Measurements from ENCODE around the gene RNF214.
"Not testable (repeated sequence)": the region's sequence is repeated elsewhere in the genome, so short reads cannot be mapped to it uniquely, and the experiment has no call there.

The RNF214 gene

GRCh38 chr11:117198613-117199012, 33.9 kb upstream of the RNF214 start:
- no peak for DNase-seq

DNA sequence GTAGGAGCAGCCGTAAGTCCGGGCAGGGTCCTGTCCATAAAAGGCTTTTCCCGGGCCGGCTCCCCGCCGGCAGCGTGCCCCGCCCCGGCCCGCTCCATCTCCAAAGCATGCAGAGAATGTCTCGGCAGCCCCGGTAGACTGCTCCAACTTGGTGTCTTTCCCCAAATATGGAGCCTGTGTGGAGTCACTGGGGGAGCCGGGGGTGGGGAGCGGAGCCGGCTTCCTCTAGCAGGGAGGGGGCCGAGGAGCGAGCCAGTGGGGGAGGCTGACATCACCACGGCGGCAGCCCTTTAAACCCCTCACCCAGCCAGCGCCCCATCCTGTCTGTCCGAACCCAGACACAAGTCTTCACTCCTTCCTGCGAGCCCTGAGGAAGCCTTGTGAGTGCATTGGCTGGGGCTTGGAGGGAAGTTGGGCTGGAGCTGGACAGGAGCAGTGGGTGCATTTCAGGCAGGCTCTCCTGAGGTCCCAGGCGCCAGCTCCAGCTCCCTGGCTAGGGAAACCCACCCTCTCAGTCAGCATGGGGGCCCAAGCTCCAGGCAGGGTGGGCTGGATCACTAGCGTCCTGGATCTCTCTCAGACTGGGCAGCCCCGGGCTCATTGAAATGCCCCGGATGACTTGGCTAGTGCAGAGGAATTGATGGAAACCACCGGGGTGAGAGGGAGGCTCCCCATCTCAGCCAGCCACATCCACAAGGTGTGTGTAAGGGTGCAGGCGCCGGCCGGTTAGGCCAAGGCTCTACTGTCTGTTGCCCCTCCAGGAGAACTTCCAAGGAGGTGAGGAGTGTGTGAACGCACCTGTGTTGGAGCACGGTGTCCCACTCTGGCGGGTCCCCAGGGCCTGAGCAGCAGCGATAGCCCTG, 33.2 kb upstream of the RNF214 start, which contains the start of gene TAGLN:
Gene TAGLN (plus strand): TSS at position 318 of the 863 bp plus-strand sequence. CDS start 3,644 bp downstream, outside the sequence.
- no peak for DNase-seq

DNA sequence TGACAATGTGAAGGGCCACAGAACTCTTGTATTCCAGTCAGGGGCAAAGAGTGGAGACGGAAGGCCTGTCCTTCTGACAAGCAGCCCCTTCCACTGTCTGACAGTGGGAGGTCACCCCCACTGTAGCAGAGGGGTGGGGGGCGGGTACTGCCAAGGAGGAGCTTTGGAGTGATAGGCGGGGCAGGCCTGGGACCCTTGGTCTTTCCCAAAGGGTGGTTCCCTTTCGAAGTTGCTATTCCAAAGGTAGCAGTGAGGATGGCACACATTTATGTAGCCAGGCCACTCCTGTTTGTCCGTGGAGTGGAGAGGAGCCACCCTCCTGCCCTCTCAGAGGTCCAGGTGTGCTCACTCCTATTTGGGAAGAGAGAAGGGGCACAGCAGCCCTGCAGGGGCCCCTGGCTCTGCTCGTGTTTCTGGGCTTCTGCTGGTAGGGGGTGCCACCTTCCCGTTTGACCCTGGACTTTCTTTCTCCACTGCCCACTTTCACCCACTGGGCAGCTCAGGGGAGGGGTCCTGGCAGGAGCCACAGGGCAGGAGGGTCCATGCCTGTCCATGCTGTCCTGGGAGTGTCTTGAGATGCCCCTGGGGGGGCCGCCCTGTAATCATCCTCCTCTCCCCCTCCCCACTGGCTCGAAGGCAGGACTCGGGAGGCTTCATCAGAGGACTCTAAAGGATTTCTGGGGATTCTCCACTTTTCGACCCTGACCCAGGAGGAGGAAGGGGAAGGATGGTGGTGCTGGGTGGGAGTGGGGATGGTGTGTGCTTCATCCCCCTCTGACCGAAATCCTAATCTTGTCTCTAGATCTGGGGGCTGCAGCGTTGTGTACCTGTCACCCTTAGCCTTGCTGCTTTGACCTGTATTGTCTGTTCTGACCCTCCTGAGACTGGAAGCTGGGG, 32.3 kb upstream of the RNF214 start:
- no peak for DNase-seq

GRCh38 chr11:117200813-117201657, 31.4 kb upstream of the RNF214 start:
- DNase-seq, result no peak

- DNase-seq, result no peak
These were observed 30.7 kb upstream of the RNF214 start for GRCh38 chr11:117201658-117202305.

- no peak for DNase-seq
These were observed 29.9 kb upstream of the RNF214 start for GRCh38 chr11:117202386-117203068.

GRCh38 chr11:117203069-117203407, 29.4 kb upstream of the RNF214 start:
- DNase-seq, result no peak

DNA sequence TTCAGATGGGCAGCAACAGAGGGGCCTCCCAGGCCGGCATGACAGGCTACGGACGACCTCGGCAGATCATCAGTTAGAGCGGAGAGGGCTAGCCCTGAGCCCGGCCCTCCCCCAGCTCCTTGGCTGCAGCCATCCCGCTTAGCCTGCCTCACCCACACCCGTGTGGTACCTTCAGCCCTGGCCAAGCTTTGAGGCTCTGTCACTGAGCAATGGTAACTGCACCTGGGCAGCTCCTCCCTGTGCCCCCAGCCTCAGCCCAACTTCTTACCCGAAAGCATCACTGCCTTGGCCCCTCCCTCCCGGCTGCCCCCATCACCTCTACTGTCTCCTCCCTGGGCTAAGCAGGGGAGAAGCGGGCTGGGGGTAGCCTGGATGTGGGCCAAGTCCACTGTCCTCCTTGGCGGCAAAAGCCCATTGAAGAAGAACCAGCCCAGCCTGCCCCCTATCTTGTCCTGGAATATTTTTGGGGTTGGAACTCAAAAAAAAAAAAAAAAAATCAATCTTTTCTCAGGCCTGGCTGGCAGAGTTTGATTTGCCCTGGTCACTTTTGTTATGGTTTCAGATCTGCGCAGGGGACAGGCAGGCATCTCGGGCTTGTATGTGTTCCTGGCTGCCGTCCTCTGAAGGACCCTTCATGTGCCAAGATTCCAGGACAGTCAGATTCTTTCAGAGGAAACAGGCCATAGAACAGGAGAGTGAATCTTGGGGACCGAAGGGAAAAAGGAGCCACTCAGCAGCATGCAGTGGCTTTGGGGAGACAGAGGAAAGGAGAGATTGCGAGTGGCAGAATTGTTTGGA, 28.0 kb upstream of the RNF214 start:
- DNase-seq, result no peak

GRCh38 chr11:117205211-117205818, 27.2 kb upstream of the RNF214 start:
- no peak for DNase-seq

- DNase-seq, result not testable (repeated sequence)
These were observed 26.4 kb upstream of the RNF214 start for GRCh38 chr11:117206111-117206510.

DNA sequence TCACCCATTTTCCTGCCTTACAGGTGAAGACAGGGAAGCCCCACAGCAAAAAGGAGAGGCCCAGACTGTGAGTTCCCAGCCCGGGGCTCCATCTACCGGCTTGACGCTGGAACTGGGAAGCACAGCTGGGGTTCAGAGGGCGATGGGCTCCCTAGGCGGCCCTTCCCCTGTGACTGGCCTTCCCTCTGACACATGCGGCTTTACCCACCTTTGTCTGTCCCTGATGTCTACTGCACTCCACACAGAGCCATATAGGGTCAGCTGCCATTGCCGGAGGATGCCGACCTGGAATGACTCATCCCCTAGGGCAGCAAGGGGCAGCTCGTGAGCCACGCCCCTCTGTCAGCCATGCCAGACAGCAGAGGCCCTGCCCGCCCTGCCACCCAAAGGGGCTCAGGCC, 25.6 kb upstream of the RNF214 start:
- DNase-seq, result not testable (repeated sequence)

- DNase-seq, result not testable (repeated sequence)
These were observed 25.0 kb upstream of the RNF214 start for GRCh38 chr11:117207481-117207880.

DNA sequence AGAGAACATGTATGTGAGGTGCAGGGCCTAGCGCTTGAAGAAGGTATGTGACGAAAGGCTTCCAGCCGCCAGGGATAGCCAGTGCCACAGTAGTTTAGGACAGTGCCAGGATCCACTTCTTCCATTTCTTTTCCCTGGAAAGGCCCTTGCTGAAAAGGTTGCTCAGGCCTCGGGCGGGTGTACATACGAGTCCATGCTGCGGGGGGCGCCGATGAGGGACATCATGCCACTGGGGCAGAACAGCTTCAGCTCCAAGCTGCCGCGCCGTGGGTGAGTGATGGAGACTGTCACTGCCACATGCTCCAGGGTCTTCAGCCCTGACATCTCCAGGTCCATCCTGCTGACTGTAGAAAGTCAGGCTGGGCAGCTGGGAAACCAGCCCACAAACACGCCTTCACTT, 23.8 kb upstream of the RNF214 start:
- not testable (repeated sequence) for DNase-seq

GRCh38 chr11:117209351-117210125, 22.9 kb upstream of the RNF214 start:
- DNase-seq, result not testable (repeated sequence)

DNA sequence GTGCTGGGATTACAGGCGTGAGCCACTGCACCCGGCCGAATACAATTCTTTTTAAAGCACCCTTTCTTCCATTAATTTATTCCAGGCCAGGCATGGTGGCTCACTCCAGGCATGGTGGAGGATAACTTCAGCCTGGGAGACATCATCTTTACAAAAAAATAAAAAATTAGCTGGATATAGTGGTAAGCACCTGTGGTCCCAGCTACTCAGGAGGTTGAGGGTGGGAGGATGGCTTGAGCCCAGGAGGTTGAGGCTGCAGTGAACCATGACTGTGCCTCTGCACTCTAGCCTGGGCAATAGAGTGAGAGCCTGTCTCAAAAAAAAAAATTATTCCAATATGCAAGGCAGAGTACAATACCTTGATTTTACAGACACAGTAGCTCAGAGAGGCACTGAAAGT, 21.9 kb upstream of the RNF214 start:
- DNase-seq, result no peak

DNA sequence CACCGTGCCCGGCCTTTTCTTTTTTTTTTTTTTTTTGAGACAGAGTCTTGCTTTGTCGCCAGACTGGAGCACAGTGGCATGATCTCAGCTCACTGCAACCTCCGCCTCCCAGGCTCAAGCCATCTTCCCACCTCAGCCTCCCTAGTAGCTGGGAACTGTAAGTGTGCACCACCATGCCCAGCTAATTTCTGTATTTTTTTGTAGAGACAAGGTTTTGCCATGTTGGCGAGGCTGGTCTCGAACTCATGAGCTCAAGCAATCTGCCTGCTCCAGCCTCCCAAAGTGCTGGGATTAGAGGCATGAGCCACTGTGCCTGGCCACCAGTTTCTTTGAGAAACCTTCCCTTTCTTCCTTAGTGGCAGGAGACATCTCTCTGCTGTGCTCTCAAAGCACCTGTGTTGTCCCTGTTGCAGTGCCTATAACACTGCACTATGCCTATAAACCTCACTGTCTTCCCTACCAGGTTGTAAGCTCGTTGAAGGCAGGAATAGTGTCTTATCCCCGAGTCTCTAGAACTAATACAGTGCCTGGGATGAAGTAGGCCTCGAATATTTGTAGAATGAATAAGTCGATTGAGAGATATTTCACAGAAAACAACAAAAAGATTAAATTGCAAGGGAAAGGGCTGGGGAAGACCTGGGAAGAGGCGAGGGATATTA, 19.6 kb upstream of the RNF214 start:
- no peak for DNase-seq

DNA sequence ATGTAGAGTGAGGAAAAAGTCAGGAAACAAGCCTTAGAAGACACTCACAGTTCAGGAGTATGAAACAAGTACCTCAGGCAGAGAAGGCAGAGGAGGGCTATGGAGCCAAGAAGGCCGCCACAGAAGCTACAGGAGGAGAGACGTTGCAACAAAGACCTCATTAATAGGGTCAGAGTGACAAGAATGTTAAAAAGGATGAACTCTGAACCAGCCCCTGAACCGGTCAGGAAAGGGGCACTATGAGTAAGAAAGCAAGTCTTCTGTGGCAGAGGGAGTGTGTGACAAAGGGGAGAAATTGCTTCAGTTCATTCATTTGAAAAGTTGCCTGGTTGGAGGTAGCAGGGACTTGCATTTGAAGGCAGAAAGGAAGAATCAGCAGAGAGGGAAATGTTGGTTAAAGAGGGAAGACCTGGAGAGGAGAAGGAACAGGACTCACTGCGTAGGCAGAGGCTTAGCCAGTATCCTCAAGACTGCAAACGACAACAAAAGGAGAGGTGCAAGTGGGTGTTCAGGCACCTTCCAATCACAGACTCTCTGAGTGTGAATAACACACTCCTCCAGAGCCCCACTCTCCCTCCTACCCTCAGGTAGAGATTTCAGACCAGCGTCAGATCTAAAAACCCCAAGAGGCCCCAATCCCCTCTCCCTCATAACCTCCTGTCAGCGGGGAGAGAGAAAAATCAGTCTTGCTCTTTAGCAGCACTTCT, 17.9 kb upstream of the RNF214 start:
- no peak for DNase-seq

Data from NCI-H2081 treated with DMSO at 0.1 percent for 48 hours (cell line).